GM23338 (cell line): ENCODE data around the gene URI1.
"Not testable (repeated sequence)": the region's sequence is repeated elsewhere in the genome, so short reads cannot be mapped to it uniquely, and the experiment has no call there.

Experiments
- CTCF ChIP-seq, 2 experiments: fragments of 200-600 bp in 1 of 2; sonication (generic) in 1 of 2; conservative IDR thresholded peaks; 2 replicates each; pipeline versions ENCODE4 v1.5.1 to v1.6.1; 2016 to 2017; ENCODE audit warnings: antibody characterized with exemption in 2 of 2, low read depth in 2 of 2, mild to moderate bottlenecking in 2 of 2, moderate library complexity in 1 of 2
- EZH2 ChIP-seq: fragments of 200-600 bp; sonication (generic); IDR thresholded peaks from one replicate; pipeline ENCODE4 v1.8.0; 2017; ENCODE audit warnings: antibody characterized with exemption, mild to moderate bottlenecking, low read depth; ENCODE audit not compliant: unreplicated experiment
- EZH2phosphoT487 ChIP-seq: fragments of 200-600 bp; sonication (generic); IDR thresholded peaks from one replicate; pipeline ENCODE4 v1.8.1; 2018; ENCODE audit warnings: antibody characterized with exemption; ENCODE audit not compliant: unreplicated experiment
- POLR2AphosphoS5 ChIP-seq: IDR thresholded peaks from 2 replicates; pipeline ENCODE4 v1.6.1; 2016; ENCODE audit warnings: antibody characterized with exemption, low read depth

GRCh38 chr19:29915832-29916231, 26.2 kb upstream of the URI1 start:
- not testable (repeated sequence) for TF ChIP-seq CTCF (conservative IDR thresholded peaks at IDR 0.05; ENCODE audit: low read depth in 2 of 2); EZH2; EZH2phosphoT487; POLR2AphosphoS5
